OCI-LY3 (cell line): ENCODE measurements around the gene SEPTIN2.

Experiments used
- H2AFZ ChIP-seq: fragments of 200-600, 300-600 bp; shearing (Covaris generic); 2 replicates; pipeline ENCODE4 v1.6.0; 2014; ENCODE audit warnings: antibody characterized with exemption, low read depth, low read length
- H3K27ac ChIP-seq: fragments of 200-600, 300-600 bp; sonication (generic); 2 replicates; pipeline ENCODE4 v1.5.1; 2014; ENCODE audit warnings: mild to moderate bottlenecking, low read length, moderate library complexity, mixed read lengths
- H3K27me3 ChIP-seq: fragments of 200-600, 300-600 bp; sonication (generic); 2 replicates; pipeline ENCODE4 v1.6.1; 2014; ENCODE audit warnings: low read depth, low read length, mixed read lengths
- H3K36me3 ChIP-seq: fragments of 200-600, 300-600 bp; sonication (generic); replicated peaks from 2 replicates; pipeline ENCODE3; 2014; ENCODE audit warnings: low read depth, low read length, mixed read lengths
- H3K4me1 ChIP-seq: fragments of 300-600, 200-600 bp; sonication (generic); 2 replicates; pipeline ENCODE4 v1.6.1; 2014; ENCODE audit warnings: low read length, mixed read lengths
- H3K4me2 ChIP-seq: fragments of 200-600, 300-600 bp; sonication (generic); 2 replicates; pipeline ENCODE4 v1.6.1; 2014; ENCODE audit warnings: low read length, mixed read lengths
- H3K4me3 ChIP-seq: fragments of 300-600, 200-600 bp; sonication (generic); 2 replicates; pipeline ENCODE4 v1.5.1; 2014; ENCODE audit warnings: antibody characterized with exemption, mild to moderate bottlenecking, low read length, moderate library complexity
- H3K79me2 ChIP-seq: fragments of 300-600, 200-600 bp; shearing (Covaris generic); 2 replicates; pipeline ENCODE4 v1.6.1; 2014; ENCODE audit warnings: mild to moderate bottlenecking, low read length, mixed read lengths
- H3K9ac ChIP-seq: fragments of 300-600, 200-600 bp; shearing (Covaris generic); 2 replicates; pipeline ENCODE4 v1.6.0; 2014; ENCODE audit warnings: mild to moderate bottlenecking, low read length, moderate library complexity
- H3K9me3 ChIP-seq: fragments of 200-600, 300-600 bp; shearing (Covaris generic); 2 replicates; pipeline ENCODE4 v1.6.1; 2014; ENCODE audit warnings: low read length, mixed read lengths; ENCODE audit not compliant: insufficient read depth
- H4K20me1 ChIP-seq: fragments of 200-600, 300-600 bp; sonication (generic); 2 replicates; pipeline ENCODE4 v1.6.1; 2016; ENCODE audit warnings: low read length, mixed read lengths; ENCODE audit not compliant: insufficient read depth
- EZH2phosphoT487 ChIP-seq: fragments of 200-600 bp; shearing (Covaris generic); IDR thresholded peaks from 2 replicates; pipeline ENCODE4 v1.6.1; 2018; ENCODE audit warnings: antibody characterized with exemption, mixed run types, low read depth
- TF ChIP-seq, protein P1 (sequence below): fragments of 200-600, 300-600 bp; sonication (generic); IDR thresholded peaks from 2 replicates; pipeline ENCODE4 v1.5.1; 2014; ENCODE audit warnings: antibody characterized with exemption, low read length, low read depth

SEPTIN2 gene

GRCh38 chr2:241302083-241302482 is 13.6 kb upstream of the SEPTIN2 start:
- no peaks in the 10 kb centered on the region for H3K36me3 ChIP-seq
- peaks cover 94% of the 10 kb centered on the region for H3K79me2 ChIP-seq
- peaks cover 60% of the 10 kb centered on the region for H4K20me1 ChIP-seq
- H2AFZ ChIP-seq, result no peak overlapping the region
- no peak overlapping the region for H3K4me2 ChIP-seq
- H3K4me3 ChIP-seq, result no peak overlapping the region
- no peak overlapping the region for H3K9ac ChIP-seq
- TF ChIP-seq, protein P1, sequence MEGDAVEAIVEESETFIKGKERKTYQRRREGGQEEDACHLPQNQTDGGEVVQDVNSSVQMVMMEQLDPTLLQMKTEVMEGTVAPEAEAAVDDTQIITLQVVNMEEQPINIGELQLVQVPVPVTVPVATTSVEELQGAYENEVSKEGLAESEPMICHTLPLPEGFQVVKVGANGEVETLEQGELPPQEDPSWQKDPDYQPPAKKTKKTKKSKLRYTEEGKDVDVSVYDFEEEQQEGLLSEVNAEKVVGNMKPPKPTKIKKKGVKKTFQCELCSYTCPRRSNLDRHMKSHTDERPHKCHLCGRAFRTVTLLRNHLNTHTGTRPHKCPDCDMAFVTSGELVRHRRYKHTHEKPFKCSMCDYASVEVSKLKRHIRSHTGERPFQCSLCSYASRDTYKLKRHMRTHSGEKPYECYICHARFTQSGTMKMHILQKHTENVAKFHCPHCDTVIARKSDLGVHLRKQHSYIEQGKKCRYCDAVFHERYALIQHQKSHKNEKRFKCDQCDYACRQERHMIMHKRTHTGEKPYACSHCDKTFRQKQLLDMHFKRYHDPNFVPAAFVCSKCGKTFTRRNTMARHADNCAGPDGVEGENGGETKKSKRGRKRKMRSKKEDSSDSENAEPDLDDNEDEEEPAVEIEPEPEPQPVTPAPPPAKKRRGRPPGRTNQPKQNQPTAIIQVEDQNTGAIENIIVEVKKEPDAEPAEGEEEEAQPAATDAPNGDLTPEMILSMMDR, result no peak
- no peak for TF ChIP-seq EZH2phosphoT487
- no peak overlapping the region for H3K27ac ChIP-seq
- H3K9me3 ChIP-seq, result no peaks in the 10 kb centered on the region
- no peaks in the 10 kb centered on the region for H3K27me3 ChIP-seq
- no peaks in the 10 kb centered on the region for H3K4me1 ChIP-seq

- Histone ChIP-seq H3K4me3 (no peak overlapping the region), H3K79me2 (peaks cover 97% of the 10 kb centered on the region), H3K4me2 (no peak overlapping the region), H3K4me1 (no peaks in the 10 kb centered on the region), H3K9ac (no peak overlapping the region), H3K9me3 (no peaks in the 10 kb centered on the region), H3K27me3 (no peaks in the 10 kb centered on the region), H2AFZ (no peak overlapping the region), H3K27ac (no peak overlapping the region), H4K20me1 (peaks cover 59% of the 10 kb centered on the region), H3K36me3 (no peaks in the 10 kb centered on the region)
- TF ChIP-seq, protein P1, result no peak
- no peak for TF ChIP-seq EZH2phosphoT487
Observed at GRCh38 chr2:241302759-241303651, 12.7 kb upstream of the SEPTIN2 start.

DNA sequence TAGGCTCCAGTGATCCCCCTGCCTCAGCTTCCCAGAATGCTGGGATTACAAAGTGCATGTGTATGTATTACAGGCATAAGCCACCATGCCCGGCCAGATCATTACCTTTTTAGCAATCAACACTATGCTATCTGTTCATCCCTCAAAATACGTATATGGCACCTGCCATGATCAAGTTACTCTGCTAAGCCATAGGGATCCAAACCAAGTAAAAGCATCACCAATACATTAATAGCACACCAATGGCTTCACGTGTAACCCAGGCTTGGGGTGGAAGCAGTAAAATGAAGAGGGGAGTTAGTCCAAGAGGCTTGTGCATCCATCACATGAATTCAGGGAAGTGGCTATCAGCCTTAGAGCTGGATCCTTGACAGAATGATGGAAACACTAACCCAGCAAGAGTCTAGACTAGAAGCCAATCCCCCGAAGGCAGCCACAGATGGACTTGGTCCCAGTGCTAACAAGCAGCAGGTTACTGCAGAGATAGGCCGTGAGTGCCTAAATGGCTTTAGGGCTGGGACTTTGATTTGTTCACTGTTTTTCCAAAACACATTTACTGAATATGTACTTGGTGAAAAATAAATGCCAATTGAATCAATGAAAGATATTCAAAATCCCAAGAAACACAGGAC is 11.6 kb upstream of the SEPTIN2 start:
- no peaks in the 10 kb centered on the region for H3K4me1 ChIP-seq
- no peaks in the 10 kb centered on the region for H3K36me3 ChIP-seq
- TF ChIP-seq, protein P1, result no peak
- no peak for TF ChIP-seq EZH2phosphoT487
- H4K20me1 ChIP-seq, result peaks cover 65% of the 10 kb centered on the region
- no peak overlapping the region for H3K27ac ChIP-seq
- no peaks in the 10 kb centered on the region for H3K9me3 ChIP-seq
- no peak overlapping the region for H2AFZ ChIP-seq
- no peak overlapping the region for H3K4me3 ChIP-seq
- no peak overlapping the region for H3K9ac ChIP-seq
- peaks cover 97% of the 10 kb centered on the region for H3K79me2 ChIP-seq
- H3K4me2 ChIP-seq, result no peak overlapping the region
- no peaks in the 10 kb centered on the region for H3K27me3 ChIP-seq

DNA sequence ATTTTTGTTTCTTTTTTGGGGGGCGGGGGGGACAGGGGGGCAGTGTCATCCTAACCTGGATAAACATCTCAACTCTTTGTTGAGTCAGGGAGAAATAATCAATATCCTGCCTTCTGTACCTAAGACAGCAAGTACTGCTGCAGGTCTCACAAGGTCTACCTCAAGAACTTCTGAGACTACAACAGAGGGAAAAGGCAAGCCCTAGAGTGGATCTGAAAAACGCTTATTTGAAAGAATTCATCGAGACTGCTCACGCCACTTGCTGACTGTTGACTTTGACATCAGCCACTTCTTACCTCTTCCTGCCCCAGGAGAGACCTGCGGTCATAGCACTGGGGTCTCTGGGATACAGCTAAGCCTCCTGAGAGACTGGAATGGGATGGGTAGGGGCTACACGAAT is 8.7 kb upstream of the SEPTIN2 start:
- Histone ChIP-seq H2AFZ (no peak overlapping the region), H3K36me3 (no peaks in the 10 kb centered on the region), H3K4me1 (peaks cover 27% of the 10 kb centered on the region), H3K27me3 (no peaks in the 10 kb centered on the region), H3K79me2 (peaks cover 99% of the 10 kb centered on the region), H3K27ac (no peak overlapping the region), H3K4me3 (no peak overlapping the region), H4K20me1 (peaks cover 78% of the 10 kb centered on the region), H3K9me3 (no peaks in the 10 kb centered on the region), H3K4me2 (no peak overlapping the region), H3K9ac (no peak overlapping the region)
- TF ChIP-seq, protein P1, result no peak
- TF ChIP-seq EZH2phosphoT487, result no peak
